GM18861 (cell line): Measurements from ENCODE around the gene DDIT4.
"Not testable (repeated sequence)": the region's sequence is repeated elsewhere in the genome, so short reads cannot be mapped to it uniquely, and the experiment has no call there.

Source experiments
- ATAC-seq: cut with Tn5 transposase; IDR thresholded peaks from one replicate; pipeline ENCODE4 v1.9.1; 2021; ENCODE audit not compliant: unreplicated experiment

The DDIT4 gene, protein sequence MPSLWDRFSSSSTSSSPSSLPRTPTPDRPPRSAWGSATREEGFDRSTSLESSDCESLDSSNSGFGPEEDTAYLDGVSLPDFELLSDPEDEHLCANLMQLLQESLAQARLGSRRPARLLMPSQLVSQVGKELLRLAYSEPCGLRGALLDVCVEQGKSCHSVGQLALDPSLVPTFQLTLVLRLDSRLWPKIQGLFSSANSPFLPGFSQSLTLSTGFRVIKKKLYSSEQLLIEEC

DNA sequence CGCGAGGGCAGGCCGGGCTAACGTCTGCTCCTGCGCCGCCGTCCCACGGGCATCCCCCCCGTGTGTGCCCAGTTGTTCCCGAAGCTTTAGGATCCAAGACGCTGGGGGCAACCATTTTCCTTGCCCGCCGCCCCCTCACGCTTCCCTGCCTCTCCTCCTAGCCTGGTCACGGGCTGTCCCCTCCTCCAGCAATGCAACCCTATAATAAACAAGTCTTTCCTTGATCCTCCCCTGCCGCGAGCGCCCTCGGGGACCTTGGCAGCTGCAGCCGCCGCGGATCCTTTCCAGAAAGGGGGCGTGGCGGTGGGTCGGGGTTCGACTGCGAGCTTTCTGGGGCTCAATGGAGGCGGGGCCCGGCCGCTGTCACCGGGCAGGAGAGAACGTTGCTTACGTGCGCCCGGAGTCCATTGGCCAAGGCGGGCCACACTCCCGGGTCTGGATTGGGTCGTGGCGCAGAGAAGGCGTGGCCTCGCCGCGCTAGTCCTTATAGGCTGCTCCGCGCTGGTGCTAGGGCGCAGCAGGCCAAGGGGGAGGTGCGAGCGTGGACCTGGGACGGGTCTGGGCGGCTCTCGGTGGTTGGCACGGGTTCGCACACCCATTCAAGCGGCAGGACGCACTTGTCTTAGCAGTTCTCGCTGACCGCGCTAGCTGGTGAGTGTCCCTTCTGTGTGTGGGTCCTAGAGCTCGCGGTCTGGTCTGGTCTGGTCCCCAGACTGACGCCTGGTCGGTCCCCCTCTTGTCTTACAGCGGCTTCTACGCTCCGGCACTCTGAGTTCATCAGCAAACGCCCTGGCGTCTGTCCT lies at the start of gene DDIT4:
DDIT4 (plus strand) TSS at position 515 of the 803 bp plus-strand sequence. CDS start 293 bp downstream, outside the sequence.
- ATAC-seq, result peak; percentile 70

DNA sequence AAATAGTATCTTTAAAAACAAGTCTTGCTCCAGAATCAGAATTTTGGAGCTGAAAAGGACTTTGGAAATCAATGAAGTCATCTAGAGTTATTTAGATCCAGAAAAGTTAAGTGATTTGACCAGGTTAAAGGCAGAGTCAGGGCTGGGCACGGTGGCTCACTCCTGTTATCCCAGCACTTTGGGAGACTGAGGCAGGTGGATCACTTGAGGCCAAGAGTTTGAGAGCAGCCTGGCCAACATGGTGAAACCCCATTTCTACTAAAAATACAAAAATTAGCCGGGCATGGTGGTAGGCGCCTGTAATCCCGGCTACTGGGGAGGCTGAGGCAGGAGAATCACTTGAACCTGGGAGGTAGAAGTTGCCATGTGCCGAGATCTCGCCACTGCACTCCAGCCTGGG lies 49.5 kb upstream of the DDIT4 start:
- ATAC-seq, result not testable (repeated sequence)

DNA sequence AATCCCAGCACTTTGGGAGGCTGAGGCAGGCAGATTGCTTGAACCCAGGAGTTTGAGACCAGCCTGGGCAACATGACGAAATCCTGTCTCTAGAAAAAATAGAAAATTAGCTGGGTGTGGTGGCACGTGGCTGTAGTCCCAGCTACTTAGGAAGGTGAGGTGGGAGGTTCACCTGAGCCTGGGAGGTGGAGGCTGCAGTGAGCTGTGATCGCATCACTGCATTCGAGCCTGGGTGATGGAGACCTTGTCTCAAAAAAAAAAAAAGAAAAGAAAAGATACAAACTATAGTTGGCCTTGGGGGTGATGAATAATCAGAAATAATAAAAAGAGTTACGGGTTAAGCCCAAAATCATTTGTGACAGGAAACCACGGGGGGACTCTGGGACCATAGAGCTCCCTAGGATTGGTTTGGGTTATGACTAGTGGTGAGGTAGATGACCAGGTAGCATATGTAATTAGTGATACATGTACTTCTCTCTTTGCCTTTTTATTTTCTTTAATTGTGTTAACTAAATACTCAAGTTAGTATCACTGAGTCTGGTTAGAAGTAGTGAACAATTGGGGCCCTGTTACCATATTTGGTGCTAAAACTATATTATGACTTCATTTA lies 47.2 kb upstream of the DDIT4 start:
- no peak for ATAC-seq

DNA sequence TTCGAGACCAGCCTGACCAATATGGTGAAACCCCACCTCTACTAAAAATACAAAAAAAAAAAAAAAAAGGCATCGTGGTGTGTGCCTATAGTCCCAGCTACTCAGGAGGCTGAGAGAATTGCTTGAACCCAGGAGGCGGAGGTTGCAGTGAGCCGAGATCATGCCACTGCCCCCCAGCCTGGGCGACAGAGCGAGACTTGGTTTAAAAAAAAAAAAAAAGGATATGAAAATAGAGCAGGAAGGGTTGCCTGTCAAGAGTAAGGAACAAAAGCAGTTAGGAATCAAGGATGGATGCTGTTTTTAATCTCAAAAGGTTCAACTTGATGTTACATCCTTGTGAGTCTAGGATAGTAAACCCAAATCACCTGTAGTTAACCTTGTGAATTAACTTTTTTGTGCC lies 45.9 kb upstream of the DDIT4 start:
- ATAC-seq, result no peak

DNA sequence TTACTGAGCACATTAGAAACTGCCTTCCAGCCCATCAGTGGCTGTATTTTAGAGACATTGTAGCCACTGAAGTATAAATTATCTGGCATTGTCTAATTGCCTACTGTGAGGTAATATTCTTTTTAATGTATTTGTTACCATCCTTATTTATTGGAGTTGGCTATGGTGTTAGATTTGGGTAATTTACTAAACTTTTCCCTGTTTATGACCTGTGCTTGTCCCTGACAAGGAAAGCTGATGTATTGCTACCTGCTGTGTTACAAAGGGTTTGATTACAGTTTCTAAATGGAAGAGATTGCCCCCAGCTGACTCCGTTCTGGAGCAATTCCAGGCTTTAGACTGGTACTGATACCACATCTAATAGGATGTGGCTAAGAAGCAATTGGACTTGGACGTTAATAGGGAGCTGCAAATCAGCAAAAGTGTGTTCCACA lies 45.4 kb upstream of the DDIT4 start:
- ATAC-seq, result no peak

DNA sequence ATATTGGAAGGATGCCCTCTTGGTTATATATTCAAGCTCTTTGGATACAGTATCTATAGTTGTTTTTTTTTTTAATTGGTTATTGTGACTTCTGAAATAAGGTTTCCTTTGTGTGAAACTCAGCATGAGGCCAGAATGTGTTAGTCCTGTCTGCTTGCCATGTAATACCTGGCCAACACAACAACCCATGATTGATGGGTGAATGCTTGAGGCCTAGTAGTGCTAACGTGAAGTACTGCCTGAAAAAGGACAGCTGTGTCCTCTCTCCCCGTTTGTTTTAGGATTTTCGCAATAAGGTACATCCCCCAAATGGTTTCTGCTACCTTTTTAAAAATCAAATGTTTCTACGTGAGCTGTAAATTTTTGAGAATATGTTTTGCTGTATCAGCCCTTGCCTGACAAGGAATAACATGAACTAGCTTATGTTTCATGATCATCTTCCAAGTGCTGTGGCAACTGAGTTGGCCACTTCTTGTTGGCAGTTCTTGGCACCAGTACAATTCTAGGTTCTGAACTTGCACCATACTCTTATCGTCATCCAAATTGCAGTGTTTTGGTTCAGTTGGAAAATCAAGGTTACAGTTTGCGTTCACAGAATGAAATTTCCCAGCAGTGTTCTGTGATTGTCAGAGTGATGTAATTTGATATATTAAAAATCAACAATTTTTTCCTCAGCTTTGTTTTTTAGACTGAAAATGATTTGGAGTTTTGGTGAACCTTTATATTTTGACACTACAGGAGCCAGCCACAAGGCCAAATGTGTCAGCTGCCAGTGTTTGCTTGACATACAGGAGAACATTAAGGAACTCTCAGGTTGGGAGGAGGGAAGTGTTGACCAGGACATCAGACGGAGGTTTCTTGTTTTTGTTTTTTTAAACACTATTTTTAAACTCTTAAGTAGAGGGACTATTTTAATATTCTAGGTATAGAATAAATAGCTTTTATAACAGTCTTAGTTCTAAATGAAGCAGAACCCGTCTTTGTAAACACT lies 44.2 kb upstream of the DDIT4 start:
- no peak for ATAC-seq

DNA sequence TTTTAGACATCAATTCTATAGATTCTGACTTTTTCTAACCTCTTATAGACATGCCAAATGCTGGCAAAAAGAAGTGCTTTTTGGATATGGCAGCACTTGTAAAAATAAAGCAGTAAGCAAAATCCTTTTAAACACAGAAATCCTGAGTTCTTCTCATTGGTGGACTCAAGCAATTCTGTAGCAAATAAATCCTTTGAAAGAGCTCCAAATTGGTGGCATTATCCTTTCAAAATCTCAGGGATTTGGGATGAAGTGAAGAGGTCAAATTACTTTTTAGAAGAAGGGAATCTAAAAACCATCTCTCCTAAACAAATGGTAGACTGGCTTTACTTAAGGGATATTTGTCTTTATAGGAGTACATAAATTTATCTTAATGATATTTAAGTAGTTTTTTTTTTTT lies 40.1 kb upstream of the DDIT4 start:
- no peak for ATAC-seq

DNA sequence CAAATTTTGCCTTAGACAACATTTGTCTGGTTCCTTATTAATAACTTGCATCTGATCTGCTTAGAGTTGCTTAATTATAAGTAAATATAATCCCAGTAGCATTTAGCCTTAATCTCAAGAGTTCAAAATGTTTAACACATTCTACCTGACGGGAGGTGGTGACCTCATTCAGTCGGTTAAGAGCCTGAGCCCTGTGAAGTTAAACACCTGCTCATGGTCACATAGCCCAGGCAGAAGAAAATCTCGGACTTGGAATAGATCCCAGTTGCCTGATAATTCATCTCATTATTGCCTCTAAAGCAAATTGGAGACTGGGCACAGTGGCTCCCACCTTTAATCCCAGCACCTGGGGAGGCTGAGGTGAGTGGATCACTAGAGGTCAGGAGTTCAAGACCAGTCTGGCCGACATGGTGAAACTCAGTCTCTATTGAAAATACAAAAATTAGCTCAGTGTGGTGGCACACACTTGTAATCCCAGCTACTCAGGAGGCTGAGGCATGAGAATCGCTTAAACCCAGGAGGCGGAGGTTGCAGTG lies 39.1 kb upstream of the DDIT4 start:
- ATAC-seq, result no peak

DNA sequence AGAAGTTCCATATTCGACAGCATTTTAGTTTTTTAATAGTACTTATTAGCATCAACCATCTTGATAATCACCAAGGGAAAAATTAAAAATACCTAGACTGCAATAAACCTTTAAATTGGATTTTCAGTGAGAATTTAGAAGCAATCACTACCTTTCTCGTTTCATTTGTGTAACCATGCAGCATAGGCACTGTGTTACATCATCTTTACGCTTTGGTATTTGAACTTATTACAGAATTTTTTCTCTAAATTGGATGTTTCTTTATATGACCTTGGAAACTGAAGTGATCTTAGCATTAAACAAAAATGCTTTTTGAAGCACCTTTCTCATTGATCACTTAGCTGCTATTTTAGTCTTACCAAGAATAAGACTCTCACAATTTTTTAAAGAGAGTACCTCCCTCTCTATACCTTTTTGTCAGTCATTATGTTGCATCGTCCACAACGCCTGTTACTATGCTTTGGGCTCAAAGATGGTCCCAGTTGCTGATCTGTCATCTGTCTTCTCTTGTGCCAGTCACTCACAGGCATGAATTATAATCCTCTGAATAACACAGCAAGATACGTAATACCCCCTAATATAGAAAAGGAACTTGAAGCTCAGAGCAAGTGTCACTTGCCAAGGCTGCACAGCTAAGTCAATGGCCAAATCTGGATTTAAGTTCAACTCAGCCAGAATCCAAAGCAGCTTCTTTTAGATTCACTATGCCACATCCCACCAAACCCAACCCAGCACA lies 38.0 kb upstream of the DDIT4 start:
- ATAC-seq, result no peak

DNA sequence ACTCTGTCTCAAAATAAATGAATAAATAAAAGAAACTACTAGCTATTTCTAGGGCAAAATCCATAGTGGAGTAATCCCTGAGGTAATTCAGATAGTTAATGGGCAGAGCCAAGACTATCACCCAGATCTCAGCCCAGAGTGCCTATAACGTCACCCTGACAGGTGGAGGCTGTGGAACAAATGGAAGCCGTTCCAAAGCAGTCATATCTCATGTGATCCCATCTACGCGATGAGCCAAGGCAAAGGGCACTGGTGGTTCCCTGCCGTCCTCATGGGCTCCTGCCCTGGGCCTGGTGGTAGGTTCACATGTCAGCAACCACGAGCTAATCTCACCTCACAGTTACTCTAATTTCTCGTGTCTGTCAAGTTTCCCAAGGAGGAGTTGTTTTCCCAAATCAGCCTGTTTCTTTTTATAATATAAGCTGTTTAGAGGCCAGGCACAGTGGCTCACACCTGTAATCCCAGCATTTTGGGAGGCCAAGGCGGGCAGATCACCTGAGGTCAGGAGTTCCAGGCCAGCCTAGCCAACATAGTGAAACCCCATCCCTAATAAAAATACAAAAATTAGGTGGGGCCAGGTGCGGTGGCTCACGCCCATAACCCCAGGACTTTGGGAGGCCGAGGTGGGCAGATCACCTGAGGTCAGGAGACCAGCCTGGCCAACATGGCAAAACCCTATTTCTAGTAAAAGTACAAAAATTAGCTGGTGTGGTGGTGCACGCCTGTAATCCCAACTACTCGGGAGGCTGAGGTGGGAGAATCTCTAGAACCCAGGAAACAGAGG lies 35.1 kb upstream of the DDIT4 start:
- ATAC-seq, result no peak

DNA sequence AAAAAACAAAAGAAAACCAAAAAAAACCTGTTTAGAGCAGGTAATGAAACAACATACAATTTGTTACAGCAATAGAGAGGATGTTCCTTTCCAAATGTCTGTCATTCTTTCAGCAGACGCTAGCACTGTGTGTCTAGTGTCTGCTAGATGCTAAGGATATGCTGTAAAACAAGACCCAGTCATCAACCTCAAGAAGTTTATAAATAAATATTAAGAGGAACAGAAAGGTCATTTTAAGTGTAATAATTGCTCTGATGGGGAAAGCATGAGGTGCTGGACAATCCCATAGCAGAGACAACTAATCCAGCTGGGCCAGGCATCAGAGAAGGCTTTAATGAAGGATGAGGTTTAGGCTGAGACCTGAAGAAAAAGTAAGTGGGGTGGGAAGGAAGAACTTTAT lies 34.3 kb upstream of the DDIT4 start:
- no peak for ATAC-seq

DNA sequence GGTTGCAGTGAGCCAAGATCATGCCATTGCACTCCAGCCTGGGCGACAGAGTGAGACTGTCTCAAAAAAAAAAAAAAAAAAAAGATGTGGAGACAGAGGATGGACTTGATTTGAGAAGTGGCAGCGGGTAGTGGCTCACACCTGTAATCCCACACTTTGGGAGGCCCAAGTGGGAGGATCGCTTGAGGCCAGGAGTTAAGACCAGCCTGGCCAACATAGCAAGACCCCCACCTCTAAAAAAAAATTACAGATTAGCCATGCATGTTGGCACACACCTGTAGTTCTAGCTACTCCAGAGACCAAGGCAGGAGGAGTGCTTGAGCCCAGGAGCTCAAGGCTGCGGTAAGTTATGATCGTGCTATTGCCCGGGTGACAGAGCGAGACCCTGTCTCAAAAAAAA lies 33.4 kb upstream of the DDIT4 start:
- no peak for ATAC-seq

DNA sequence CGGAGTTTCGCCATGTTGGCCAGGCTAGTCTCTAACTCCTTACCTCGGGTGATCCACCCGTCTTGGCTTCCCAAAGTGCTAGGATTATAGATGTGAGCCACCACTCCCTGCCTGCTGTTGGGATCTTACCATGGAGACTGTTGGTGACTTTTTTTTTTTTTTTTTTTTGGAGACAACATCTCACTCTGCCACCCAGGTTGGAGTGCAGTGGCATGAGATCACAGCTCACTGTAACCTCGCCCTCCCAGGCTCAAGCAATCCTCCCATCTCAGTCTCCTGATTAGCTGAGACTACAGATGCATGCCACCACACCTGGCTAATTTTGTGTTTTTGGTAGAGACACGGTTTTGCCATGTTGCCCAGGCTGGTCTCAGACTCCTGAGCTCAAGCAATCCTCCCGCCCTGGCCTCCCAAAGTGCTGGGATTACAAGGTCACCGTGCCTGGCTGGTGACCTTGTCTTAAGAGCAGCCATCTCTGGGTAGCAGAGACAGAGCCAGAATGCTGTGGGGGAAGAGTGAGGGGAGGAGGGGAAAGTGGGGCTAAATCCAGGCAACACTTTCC lies 32.0 kb upstream of the DDIT4 start:
- no peak for ATAC-seq

DNA sequence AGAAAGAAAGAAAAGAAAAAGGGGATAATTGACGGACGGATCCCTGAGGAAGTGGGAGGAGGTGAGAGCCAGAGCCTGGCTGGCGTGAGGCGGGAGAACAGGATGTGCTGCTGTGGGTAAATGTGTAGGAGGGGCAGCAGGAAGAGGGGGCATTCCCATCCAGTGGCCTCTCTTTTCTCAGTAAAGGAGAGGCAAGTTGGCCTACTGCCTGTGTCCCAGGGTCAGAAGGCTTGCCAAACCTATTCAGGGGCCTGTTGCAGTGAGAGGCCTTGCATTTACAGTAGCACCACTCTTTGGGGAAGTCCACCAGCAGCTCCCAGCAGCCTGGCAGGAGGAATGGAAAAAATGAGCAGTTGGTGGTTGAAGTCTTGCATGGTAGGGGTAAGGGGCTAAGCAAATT lies 31.0 kb upstream of the DDIT4 start:
- no peak for ATAC-seq

DNA sequence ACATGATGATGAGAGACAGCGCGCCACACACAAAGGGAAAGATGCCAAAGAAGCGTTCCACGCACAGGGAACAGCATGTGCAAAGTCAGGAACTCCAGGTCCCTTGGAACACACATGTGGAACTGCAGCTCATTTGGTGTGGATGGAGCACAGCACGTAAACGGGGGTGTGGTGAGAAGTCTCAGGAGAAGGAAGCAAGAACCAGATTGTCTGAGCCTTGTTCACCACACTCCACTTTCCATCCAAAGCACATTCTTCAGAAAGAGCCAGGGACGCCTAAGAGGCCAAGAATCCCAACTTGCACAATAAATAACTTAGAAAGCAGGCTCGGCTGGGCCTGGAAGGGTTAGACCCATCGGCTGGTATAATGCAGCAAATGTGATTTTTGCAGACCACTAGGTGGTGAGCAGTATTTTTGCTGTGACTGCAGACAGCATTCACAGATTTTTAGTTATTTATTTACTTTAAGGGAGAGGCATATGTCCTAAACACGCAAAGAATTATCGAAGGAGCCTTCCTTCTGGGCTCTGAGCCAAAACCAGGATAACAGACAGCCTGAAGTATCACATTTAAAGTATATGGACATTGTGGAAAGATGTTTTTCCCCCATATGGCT lies 29.8 kb upstream of the DDIT4 start:
- ATAC-seq, result no peak

DNA sequence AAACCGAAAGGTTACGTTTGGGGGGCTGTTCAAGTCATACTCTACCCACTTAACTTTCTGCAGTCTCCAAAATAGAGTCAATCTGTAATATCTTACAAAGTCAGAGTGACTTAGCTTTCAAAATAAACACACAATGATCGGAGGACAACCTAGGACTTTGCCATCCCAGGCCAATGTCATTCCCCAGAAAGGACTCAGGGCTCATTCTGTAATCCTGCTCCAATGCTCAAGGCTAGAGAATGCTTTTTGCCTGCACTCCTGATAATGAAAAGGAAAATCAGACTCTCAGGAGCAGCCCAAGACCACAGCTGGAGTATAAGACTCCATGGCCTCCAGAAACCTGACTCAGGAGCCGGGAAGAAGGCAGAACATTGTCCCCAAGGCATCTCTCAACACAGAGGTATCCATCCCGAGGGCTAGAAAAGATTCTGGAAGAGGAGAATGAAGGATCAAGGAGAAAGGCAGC lies 29.1 kb upstream of the DDIT4 start:
- no peak for ATAC-seq

DNA sequence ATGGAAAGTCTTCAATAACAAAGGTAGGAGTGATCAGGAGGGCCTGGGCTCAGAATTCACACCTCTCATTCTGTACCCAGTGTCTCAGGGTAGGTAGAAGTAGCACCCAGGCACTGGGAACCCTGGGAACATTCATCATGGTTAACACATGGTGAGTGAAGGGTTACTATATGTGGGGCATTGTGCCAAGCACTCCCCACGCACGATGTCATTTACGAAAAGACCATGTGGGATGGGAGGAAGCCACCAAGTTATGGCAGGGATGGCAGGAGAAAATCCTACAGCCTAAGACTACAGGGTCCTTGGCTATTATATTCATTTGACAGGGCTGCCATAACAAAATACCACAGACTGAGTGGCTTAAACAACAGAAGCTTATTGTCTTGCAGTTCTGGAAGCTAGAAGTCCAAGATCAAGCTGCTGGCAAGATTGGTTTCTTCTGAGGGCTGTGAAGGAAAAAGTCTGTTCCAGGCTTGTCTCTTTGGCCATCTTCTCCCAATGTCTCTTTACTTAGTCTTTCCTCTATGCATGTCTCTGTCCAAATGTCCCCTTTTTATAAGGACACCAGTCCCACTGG lies 27.7 kb upstream of the DDIT4 start:
- ATAC-seq, result no peak
